ENCODE results near the gene FAIM2.

GRCh38 chr12:49890096-49890461 is 13.6 kb downstream of the FAIM2 start:
- no peak for TF ChIP-seq CTCF (IDR thresholded peaks at IDR 0.05)
- no peak for TF ChIP-seq ZFX (IDR thresholded peaks at IDR 0.05; ENCODE audit: borderline replicate concordance)
